Measurements from ENCODE around the gene ASB13.
"Not testable (repeated sequence)": the region's sequence is repeated elsewhere in the genome, so short reads cannot be mapped to it uniquely, and the experiment has no call there.

ASB13 gene

DNA sequence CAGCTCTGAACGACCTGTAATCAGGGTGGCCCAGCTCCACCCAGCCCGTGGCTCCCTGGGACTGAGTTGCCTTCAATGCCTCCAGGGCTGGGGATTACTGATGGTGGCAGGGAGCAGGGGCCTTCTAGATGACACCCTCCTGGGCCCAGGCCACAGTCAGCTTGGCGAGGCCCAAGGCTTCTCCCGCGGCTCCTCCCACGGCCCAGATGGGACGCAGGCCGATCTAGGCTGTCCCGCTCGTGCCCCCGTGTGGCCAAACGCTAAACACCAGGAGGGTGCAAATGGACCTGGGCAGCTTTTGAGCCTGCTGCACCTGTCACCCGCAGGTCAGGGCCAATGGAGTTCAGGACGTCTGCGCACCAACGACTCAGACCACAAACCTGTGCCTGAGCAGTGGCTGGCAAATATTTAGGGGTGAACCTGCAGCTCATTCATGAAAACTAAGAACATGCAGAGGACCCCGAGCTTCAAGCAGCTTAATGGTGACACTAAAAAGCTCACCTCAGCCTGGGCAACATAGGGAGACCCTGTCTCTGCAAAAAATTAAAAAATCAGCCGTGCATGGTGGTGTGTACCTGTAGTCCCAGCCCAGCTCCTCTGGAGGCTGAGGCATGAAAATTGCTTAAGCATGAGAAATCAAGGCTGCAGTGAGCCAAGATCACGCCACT, 43.2 kb downstream of the ASB13 start:
- DNase-seq (ENCODE audit: low spot score), result peak; percentile 75

DNA sequence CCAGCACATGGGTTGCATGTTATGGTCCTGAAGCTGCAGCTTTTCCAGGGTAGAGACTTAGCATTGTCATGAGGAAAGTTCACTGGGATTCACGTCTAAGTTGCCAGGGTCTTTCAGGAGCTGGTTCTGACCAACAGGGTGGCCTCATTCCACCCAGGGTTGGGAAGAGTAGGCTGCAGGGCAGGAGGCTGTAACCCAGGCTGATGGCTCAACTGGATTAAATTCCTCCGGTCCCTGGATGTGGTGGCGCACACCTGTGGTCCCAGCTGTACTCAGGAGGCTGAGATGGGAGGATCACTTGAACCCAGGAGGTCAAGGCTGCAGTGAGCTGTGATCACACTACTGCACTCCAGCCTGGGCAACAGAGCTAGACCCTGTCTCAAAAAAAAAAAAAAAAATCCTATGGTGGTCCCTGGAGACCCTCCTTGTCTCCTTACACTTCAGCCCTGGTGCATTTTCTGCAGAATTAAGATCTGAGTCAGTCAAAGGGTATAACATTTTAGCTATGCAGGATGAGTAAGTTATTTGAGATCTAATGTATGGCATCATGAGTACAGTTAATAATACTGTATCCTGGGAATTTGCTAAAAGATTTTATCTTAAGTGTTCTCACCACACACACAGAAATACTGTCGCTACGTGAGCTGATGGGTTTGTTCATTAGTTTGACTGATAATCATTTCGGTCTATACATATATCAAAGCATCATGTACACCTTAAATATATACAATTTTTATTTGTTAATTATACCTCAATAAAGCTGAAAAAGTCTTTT, 44.0 kb downstream of the ASB13 start:
- no peak for DNase-seq (ENCODE audit: low spot score)

DNA sequence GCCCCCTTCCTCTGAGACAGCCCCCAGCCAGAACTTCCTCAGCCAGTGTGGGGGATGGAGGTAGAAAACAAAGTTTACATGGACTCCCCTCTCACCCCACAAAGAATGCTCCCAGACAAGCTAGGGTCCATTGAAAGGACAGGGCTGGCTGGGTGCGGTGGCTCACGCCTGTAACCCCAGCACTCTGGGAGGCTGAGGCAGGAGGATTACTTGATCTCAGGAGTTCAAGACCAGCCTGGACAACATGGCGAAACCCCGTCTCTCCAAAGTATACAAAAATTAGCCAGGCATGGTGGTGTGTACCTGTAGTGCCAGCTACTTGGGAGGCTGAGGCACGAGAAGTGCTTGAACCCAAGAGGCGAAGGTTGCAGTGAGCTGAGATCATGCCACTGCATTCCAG, 45.0 kb downstream of the ASB13 start:
- not testable (repeated sequence) for DNase-seq (ENCODE audit: low spot score)

DNA sequence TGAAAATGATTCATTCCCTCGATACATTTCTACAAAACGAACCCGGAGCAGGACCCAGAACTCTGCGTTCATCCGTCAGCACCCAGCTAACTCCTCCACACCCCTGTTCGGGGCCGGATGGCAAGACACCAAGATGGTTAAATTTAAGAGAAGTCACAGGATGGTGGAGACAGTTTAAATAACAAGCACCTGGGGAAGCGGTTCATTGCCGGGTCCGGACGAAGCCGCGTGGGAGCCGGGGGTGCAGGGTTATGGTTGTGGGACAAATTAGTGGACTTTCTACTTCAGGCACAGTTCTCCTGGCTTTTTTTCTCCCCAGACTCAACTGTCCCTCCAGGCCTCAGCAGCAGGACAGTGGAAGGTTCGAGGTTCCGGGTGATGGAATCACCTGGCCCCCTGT, 45.4 kb downstream of the ASB13 start:
- DNase-seq (ENCODE audit: low spot score), result no peak

DNA sequence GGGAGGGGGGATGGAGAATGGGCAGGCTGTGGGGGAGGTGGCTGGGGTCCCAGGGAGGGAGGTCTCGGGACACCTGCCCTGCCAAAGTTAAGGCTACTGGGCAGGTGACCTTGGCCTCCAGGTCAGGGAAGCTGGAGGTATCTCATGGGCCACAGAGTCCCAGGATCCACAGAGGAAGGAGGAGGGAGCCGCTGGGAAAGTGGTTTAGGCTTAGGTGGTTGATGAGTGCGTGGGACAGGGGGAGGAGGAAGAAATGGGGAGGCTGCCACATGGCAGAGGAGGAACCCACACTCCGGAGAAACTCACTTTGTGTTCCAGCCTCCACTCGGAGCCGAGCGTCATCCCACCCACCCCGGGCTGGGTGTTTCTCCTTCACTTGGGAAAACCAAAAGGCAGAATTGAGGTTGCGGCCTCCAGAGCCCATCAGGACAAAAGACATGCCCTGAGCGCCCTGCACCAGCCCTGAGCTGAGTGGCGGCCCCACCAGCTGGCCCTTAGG, 46.1 kb downstream of the ASB13 start:
- no peak for DNase-seq (ENCODE audit: low spot score)

GRCh38 chr10:5619362-5620211, 46.8 kb downstream of the ASB13 start:
- no peak for DNase-seq (ENCODE audit: low spot score)

DNA sequence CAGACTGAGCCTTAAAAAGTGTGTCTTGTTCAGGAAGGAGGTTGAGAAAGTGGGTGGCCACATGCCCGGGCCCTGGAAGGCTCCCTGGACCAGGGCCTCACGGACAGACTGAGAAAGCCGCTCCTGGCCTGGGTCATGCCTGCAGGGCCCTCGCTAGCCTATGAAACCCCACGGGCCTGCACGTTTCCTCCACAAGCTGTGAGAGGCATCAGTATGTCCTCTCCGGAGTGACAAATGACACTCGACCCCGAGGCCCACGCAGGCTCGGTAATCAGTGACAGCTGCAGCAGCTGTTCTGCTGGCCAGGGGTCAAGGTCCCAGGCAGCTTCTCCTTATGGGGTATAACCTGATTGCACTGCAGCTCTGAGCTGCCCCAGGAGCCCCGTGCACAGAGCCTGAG, 47.6 kb downstream of the ASB13 start:
- no peak for DNase-seq (ENCODE audit: low spot score)

- no peak for DNase-seq (ENCODE audit: low spot score)
Observed at GRCh38 chr10:5618042-5618441, 48.4 kb downstream of the ASB13 start.

GRCh38 chr10:5617521-5617920, 48.9 kb downstream of the ASB13 start:
- DNase-seq (ENCODE audit: low spot score), result no peak

- no peak for DNase-seq (ENCODE audit: low spot score)
Observed at GRCh38 chr10:5616836-5617235, 49.6 kb downstream of the ASB13 start.

GRCh38 chr10:5616046-5616445, 50.3 kb downstream of the ASB13 start:
- DNase-seq (ENCODE audit: low spot score), result no peak

GRCh38 chr10:5615316-5615715, 51.1 kb downstream of the ASB13 start:
- DNase-seq (ENCODE audit: low spot score), result no peak

GRCh38 chr10:5614155-5614721, 52.2 kb downstream of the ASB13 start:
- DNase-seq (ENCODE audit: low spot score), result no peak

GRCh38 chr10:5613481-5614154, 52.8 kb downstream of the ASB13 start:
- no peak for DNase-seq (ENCODE audit: low spot score)

DNA sequence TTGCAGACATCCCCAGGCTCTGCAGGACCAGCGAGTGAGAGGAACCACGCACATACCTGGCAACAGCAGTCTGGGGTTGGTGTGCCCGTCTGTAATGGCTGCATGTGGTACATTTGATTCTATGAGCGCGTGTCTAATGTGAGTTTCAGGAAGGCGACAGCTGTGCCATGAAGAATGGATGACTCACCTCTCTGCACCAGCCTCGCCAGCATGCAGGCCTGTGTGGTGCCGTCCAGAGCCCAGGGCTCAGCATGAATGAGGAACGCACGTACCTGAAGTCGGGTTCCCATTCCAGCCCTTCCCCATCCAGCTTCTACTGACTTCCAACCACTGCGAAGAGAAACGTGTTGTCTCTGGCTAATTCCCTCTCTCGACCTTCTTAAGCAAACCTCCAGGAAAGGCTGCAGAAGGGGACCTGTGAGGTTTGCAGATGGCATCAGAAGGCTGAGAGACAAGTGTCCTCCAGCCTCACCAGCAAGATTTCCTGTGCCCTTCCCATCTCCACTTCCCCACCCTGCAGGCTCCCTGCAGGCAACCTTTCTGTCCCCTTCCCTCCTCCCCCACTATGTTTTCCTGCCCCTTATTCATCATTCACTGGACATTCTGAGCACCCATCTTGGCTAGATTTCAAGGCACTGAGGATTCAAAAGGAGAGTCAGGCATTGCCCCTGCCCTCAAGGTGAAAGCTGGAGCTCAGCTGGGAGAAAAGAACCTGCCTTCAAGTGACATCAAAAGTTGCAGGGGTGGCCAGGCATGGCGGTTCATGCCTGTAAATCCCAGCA, 54.3 kb downstream of the ASB13 start:
- DNase-seq (ENCODE audit: low spot score), result no peak

- no peak for DNase-seq (ENCODE audit: low spot score)
Observed at GRCh38 chr10:5609952-5610616, 56.3 kb downstream of the ASB13 start.

DNA sequence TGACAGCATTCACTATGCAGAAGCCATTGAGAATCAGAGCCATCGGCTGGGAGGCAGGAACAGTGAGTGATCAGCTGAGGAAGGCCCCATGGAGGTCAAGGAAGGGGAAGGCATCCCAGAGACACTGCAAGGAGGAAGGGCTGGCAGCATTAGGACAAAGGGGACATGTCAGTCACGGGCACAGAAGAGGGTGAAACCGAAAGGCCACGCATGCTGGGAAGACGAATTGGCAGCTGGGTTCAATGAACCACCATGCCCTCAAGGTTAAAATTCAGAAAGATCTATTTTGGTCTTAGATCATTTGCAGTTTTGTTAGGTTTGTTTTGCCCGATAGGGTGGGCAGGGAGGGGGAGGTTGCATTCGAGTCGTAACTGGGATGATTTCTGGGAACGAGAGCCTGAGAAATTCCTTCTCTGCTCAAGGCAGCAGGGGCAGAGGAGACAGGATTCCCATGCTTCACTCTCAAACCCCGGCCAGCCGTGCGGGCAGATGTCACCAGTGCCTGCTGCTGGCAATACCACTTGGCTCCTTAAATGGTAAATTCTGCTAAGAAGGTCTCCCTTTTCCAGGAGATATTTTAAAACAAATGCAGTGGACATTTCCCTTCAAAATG, 57.7 kb downstream of the ASB13 start:
- DNase-seq (ENCODE audit: low spot score), result no peak

- no peak for DNase-seq (ENCODE audit: low spot score)
Observed at GRCh38 chr10:5607594-5607993, 58.8 kb downstream of the ASB13 start.

DNA sequence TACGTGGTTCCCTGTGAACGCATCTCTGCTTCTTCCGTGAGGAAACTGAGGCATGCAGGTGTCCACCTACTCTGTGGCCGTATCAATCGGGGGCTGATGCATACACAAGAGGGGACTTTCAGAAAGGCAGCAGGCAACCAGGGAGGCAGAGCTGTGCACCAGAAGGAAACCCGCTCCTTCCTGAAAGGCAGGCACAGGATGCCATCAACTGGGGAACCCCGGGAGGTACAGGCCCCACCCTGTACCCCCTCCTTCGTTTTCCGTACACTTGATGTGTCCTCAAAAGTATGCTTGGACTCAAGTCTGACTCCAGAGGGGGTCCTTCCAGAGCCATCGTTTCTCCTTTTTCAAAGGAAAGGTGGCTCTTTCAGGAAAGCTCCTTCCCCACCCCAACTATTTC, 59.5 kb downstream of the ASB13 start:
- DNase-seq (ENCODE audit: low spot score), result no peak

- no peak for DNase-seq (ENCODE audit: low spot score)
Observed at GRCh38 chr10:5606321-5606720, 60.1 kb downstream of the ASB13 start.
